ENCODE data around the gene STXBP6. TPM values are rescaled to one million over a fixed set of nuclear protein-coding genes. Genes with fewer than 3 reads are reported as not detected.

Gene STXBP6
- polyA plus RNA-seq, 1 donor (not counting 4 experiments of a cell fraction or from before 2014, with no cell fraction given) = 1.4 TPM

DNA sequence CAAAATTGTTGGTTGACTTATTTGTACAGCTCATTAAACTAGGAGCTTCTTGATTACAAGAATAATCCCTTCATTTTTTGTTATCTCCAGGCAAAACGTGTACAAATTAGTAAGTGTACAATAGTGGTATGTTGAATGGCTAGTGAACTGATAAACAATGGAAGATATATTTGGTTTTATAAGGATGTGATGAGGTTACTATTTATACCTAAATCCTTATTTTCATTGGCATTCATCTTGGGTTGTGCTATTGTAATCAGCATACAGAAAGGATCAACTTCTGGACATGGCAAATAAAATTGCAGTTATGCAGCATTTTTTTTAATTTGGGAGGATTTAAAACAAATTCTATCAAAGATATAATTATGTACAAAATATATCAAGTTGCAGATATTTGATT lies 216.6 kb downstream of the STXBP6 start:
- no peaks in the 10 kb centered on the region for H3K79me2 ChIP-seq (ENCODE audit: control insufficient read depth, insufficient read depth, low read length)
- no peaks in the 10 kb centered on the region for H3K4me1 ChIP-seq (ENCODE audit: control insufficient read depth, extremely low read depth, insufficient read depth, low read length)
- no peak for FAIRE-seq
- H3K9me3 ChIP-seq (ENCODE audit: control insufficient read depth, low read depth, low read length) = no peaks in the 10 kb centered on the region
- no peak overlapping the region for H2AFZ ChIP-seq (ENCODE audit: control insufficient read depth, low read length)
- TF ChIP-seq, protein P1, sequence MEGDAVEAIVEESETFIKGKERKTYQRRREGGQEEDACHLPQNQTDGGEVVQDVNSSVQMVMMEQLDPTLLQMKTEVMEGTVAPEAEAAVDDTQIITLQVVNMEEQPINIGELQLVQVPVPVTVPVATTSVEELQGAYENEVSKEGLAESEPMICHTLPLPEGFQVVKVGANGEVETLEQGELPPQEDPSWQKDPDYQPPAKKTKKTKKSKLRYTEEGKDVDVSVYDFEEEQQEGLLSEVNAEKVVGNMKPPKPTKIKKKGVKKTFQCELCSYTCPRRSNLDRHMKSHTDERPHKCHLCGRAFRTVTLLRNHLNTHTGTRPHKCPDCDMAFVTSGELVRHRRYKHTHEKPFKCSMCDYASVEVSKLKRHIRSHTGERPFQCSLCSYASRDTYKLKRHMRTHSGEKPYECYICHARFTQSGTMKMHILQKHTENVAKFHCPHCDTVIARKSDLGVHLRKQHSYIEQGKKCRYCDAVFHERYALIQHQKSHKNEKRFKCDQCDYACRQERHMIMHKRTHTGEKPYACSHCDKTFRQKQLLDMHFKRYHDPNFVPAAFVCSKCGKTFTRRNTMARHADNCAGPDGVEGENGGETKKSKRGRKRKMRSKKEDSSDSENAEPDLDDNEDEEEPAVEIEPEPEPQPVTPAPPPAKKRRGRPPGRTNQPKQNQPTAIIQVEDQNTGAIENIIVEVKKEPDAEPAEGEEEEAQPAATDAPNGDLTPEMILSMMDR (optimal IDR thresholded peaks at IDR 0.05 in 1 of 3, IDR thresholded peaks at IDR 0.05 in 1 of 3, conservative IDR thresholded peaks at IDR 0.05 in 1 of 3; ENCODE audit: extremely low read depth in 1 of 3, insufficient read depth in 2 of 3, low read length in 3 of 3) = no peak
- TF ChIP-seq EZH2 (IDR thresholded peaks at IDR 0.05; ENCODE audit: low read length) = no peak
- no peak overlapping the region for H3K4me2 ChIP-seq (ENCODE audit: control insufficient read depth, extremely low read depth, insufficient read depth, low read depth, low read length)
- H3K4me3 ChIP-seq (ENCODE audit: control insufficient read depth in 2 of 3, extremely low read depth in 1 of 3, insufficient read depth in 2 of 3, low read depth in 1 of 3, low read length in 3 of 3) = no peak overlapping the region
- dilution Hi-C loops (cut with MboI; ENCODE audit: extremely low pct_ligation_motif_present, low sequenced_read_pairs) = no loop called here
- DNase-seq (ENCODE audit: low read depth, low spot score) = no peak
- no peaks in the 10 kb centered on the region for H3K27me3 ChIP-seq (ENCODE audit: control insufficient read depth, extremely low read depth, insufficient read depth, low read length)
- no peaks in the 10 kb centered on the region for H3K36me3 ChIP-seq (ENCODE audit: control insufficient read depth in 2 of 2, extremely low read depth in 1 of 2, insufficient read depth in 2 of 2, low read length in 2 of 2)
- no peak overlapping the region for H3K27ac ChIP-seq (ENCODE audit: control insufficient read depth, insufficient read depth, low read length)
- H4K20me1 ChIP-seq (ENCODE audit: control insufficient read depth, extremely low read depth, insufficient read depth, low read length) = no peaks in the 10 kb centered on the region
- no peaks in the 10 kb centered on the region for H3K9me1 ChIP-seq (ENCODE audit: control insufficient read depth, extremely low read depth, insufficient read depth, low read length)
- H3K9ac ChIP-seq (ENCODE audit: control insufficient read depth, extremely low read depth, insufficient read depth, low read length) = no peak overlapping the region

DNA sequence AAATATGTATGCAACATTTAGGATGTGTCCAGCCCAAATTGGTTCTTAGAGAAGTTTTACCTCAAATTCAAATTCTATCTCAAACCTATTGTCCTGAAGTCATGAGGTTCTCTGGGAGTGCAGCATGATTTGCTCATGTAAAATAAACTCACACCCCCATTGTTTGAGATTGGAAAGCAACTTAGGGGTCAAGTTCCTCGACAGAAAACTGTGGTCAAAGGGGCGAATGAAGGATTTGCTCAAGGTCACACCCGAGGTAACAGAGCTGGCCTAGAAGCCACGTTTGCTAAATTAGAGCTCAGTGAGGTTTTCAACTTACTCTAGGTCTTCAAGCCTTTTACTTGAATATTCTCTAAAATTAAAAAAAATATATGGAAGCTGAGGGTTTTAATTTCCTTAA lies 218.3 kb downstream of the STXBP6 start:
- H3K9me1 ChIP-seq (ENCODE audit: control insufficient read depth, extremely low read depth, insufficient read depth, low read length) = no peaks in the 10 kb centered on the region
- no peaks in the 10 kb centered on the region for H3K79me2 ChIP-seq (ENCODE audit: control insufficient read depth, insufficient read depth, low read length)
- H3K36me3 ChIP-seq (ENCODE audit: control insufficient read depth in 2 of 2, extremely low read depth in 1 of 2, insufficient read depth in 2 of 2, low read length in 2 of 2) = no peaks in the 10 kb centered on the region
- H4K20me1 ChIP-seq (ENCODE audit: control insufficient read depth, extremely low read depth, insufficient read depth, low read length) = no peaks in the 10 kb centered on the region
- H3K4me2 ChIP-seq (ENCODE audit: control insufficient read depth, extremely low read depth, insufficient read depth, low read depth, low read length) = no peak overlapping the region
- H3K4me3 ChIP-seq (ENCODE audit: control insufficient read depth in 2 of 3, extremely low read depth in 1 of 3, insufficient read depth in 2 of 3, low read depth in 1 of 3, low read length in 3 of 3) = no peak overlapping the region
- dilution Hi-C loops (cut with MboI; ENCODE audit: extremely low pct_ligation_motif_present, low sequenced_read_pairs) = no loop called here
- H2AFZ ChIP-seq (ENCODE audit: control insufficient read depth, low read length) = no peak overlapping the region
- H3K9ac ChIP-seq (ENCODE audit: control insufficient read depth, extremely low read depth, insufficient read depth, low read length) = no peak overlapping the region
- no peak overlapping the region for H3K27ac ChIP-seq (ENCODE audit: control insufficient read depth, insufficient read depth, low read length)
- FAIRE-seq = no peak
- H3K27me3 ChIP-seq (ENCODE audit: control insufficient read depth, extremely low read depth, insufficient read depth, low read length) = no peaks in the 10 kb centered on the region
- no peaks in the 10 kb centered on the region for H3K4me1 ChIP-seq (ENCODE audit: control insufficient read depth, extremely low read depth, insufficient read depth, low read length)
- no peak for DNase-seq (ENCODE audit: low read depth, low spot score)
- no peaks in the 10 kb centered on the region for H3K9me3 ChIP-seq (ENCODE audit: control insufficient read depth, low read depth, low read length)
- no peak for TF ChIP-seq EZH2 (IDR thresholded peaks at IDR 0.05; ENCODE audit: low read length)
- TF ChIP-seq, protein P1 (optimal IDR thresholded peaks at IDR 0.05 in 1 of 3, IDR thresholded peaks at IDR 0.05 in 1 of 3, conservative IDR thresholded peaks at IDR 0.05 in 1 of 3; ENCODE audit: extremely low read depth in 1 of 3, insufficient read depth in 2 of 3, low read length in 3 of 3) = no peak
